HAP-1 (cell line): ENCODE results near the gene LANCL2.

Experiments used
- DNase-seq, 2 experiments: peaks; one replicate each; pipeline ENCODE4 v3.0.0-alpha.2; 2016 to 2020; ENCODE audit warnings: low spot score in 2 of 2
- H3K27me3 ChIP-seq: fragments of 250-450 bp; sonication (Bioruptor Pico); 2 replicates; pipeline ENCODE4 v1.5.1; 2020; ENCODE audit warnings: low read depth, mild to moderate bottlenecking, moderate library complexity
- H3K36me3 ChIP-seq: fragments of 250-450 bp; sonication (Bioruptor Pico); replicated peaks from 2 replicates; pipeline ENCODE4 v1.5.1; 2020; ENCODE audit warnings: mild to moderate bottlenecking
- H3K4me1 ChIP-seq: fragments of 250-450 bp; sonication (Bioruptor Pico); 2 replicates; pipeline ENCODE4 v1.5.1; 2020; ENCODE audit warnings: mild to moderate bottlenecking
- H3K4me3 ChIP-seq: fragments of 250-450 bp; sonication (Bioruptor Pico); 2 replicates; pipeline ENCODE4 v1.5.1; 2020; ENCODE audit warnings: mild to moderate bottlenecking, moderate library complexity
- H3K9me3 ChIP-seq: fragments of 250-450 bp; sonication (Bioruptor Pico); 2 replicates; pipeline ENCODE4 v1.5.1; 2020; ENCODE audit warnings: mild to moderate bottlenecking, moderate library complexity
- in situ Hi-C: fragments of 300-500 bp; cut with MboI; formaldehyde crosslinking; loops from 3 replicates; pipeline ENCODE4 v1.14.3; 2020; ENCODE audit warnings: low sequenced_read_pairs, inconsistent platforms, mixed read lengths

The LANCL2 gene

GRCh38 chr7:55440040-55440690, 75.0 kb downstream of the LANCL2 start:
- H3K36me3 ChIP-seq = no peaks in the 10 kb centered on the region
- no peaks in the 10 kb centered on the region for H3K9me3 ChIP-seq
- no peaks in the 10 kb centered on the region for H3K27me3 ChIP-seq
- in situ Hi-C loops = no loop called here
- no peak for DNase-seq
- H3K4me1 ChIP-seq = no peaks in the 10 kb centered on the region
- no peak overlapping the region for H3K4me3 ChIP-seq

- in situ Hi-C loops = no loop called here
- Histone ChIP-seq H3K36me3 (no peaks in the 10 kb centered on the region), H3K9me3 (no peaks in the 10 kb centered on the region), H3K4me3 (no peak overlapping the region), H3K4me1 (no peaks in the 10 kb centered on the region), H3K27me3 (no peaks in the 10 kb centered on the region)
- no peak for DNase-seq
These were observed 75.9 kb downstream of the LANCL2 start for GRCh38 chr7:55441002-55441401.

- Histone ChIP-seq H3K4me1 (no peaks in the 10 kb centered on the region), H3K36me3 (no peaks in the 10 kb centered on the region), H3K9me3 (no peaks in the 10 kb centered on the region), H3K4me3 (no peak overlapping the region), H3K27me3 (no peaks in the 10 kb centered on the region)
- in situ Hi-C loops = no loop called here
- no peak for DNase-seq
These were observed 76.8 kb downstream of the LANCL2 start for GRCh38 chr7:55441774-55442522.

GRCh38 chr7:55444786-55445185, 79.6 kb downstream of the LANCL2 start:
- in situ Hi-C loops = no loop called here
- no peak for DNase-seq
- no peaks in the 10 kb centered on the region for H3K9me3 ChIP-seq
- H3K4me3 ChIP-seq = no peak overlapping the region
- H3K27me3 ChIP-seq = no peaks in the 10 kb centered on the region
- H3K36me3 ChIP-seq = no peaks in the 10 kb centered on the region
- no peaks in the 10 kb centered on the region for H3K4me1 ChIP-seq

- Histone ChIP-seq H3K27me3 (no peaks in the 10 kb centered on the region), H3K4me3 (no peak overlapping the region), H3K9me3 (no peaks in the 10 kb centered on the region), H3K4me1 (no peaks in the 10 kb centered on the region), H3K36me3 (no peaks in the 10 kb centered on the region)
- in situ Hi-C loops = no loop called here
- DNase-seq = no peak
These were observed 83.4 kb downstream of the LANCL2 start for GRCh38 chr7:55448526-55448925.

- H3K4me3 ChIP-seq = no peak overlapping the region
- H3K27me3 ChIP-seq = no peaks in the 10 kb centered on the region
- no peaks in the 10 kb centered on the region for H3K9me3 ChIP-seq
- in situ Hi-C loops = no loop called here
- no peaks in the 10 kb centered on the region for H3K4me1 ChIP-seq
- H3K36me3 ChIP-seq = no peaks in the 10 kb centered on the region
- DNase-seq = no peak
These were observed 84.3 kb downstream of the LANCL2 start for GRCh38 chr7:55449205-55449991.

- Histone ChIP-seq H3K9me3 (no peaks in the 10 kb centered on the region), H3K27me3 (no peaks in the 10 kb centered on the region), H3K4me1 (no peaks in the 10 kb centered on the region), H3K4me3 (no peak overlapping the region), H3K36me3 (no peaks in the 10 kb centered on the region)
- no peak for DNase-seq
- in situ Hi-C loops = no loop called here
These were observed 84.9 kb downstream of the LANCL2 start for GRCh38 chr7:55449992-55450535.

GRCh38 chr7:55452971-55453370, 87.8 kb downstream of the LANCL2 start:
- no peaks in the 10 kb centered on the region for H3K4me1 ChIP-seq
- in situ Hi-C loops = no loop called here
- H3K9me3 ChIP-seq = no peaks in the 10 kb centered on the region

GRCh38 chr7:55457801-55458200, 92.7 kb downstream of the LANCL2 start:
- no peak overlapping the region for H3K4me3 ChIP-seq
- H3K36me3 ChIP-seq = no peaks in the 10 kb centered on the region
- no peaks in the 10 kb centered on the region for H3K27me3 ChIP-seq
- in situ Hi-C loops = no loop called here
- no peak for DNase-seq
- no peaks in the 10 kb centered on the region for H3K4me1 ChIP-seq
- no peaks in the 10 kb centered on the region for H3K9me3 ChIP-seq

More at GRCh38 chr7:55452971-55453370, 87.8 kb downstream of the LANCL2 start:
- Histone ChIP-seq H3K27me3 (no peaks in the 10 kb centered on the region), H3K4me3 (no peak overlapping the region), H3K36me3 (no peaks in the 10 kb centered on the region)
- no peak for DNase-seq

- H3K4me1 ChIP-seq = no peaks in the 10 kb centered on the region
- H3K9me3 ChIP-seq = no peaks in the 10 kb centered on the region
- no peak for DNase-seq
- no peaks in the 10 kb centered on the region for H3K27me3 ChIP-seq
- in situ Hi-C loops = no loop called here
- H3K4me3 ChIP-seq = no peak overlapping the region
- no peaks in the 10 kb centered on the region for H3K36me3 ChIP-seq
These were observed 93.2 kb downstream of the LANCL2 start for GRCh38 chr7:55458351-55458750.

- in situ Hi-C loops = no loop called here
- Histone ChIP-seq H3K9me3 (no peaks in the 10 kb centered on the region), H3K36me3 (no peaks in the 10 kb centered on the region), H3K27me3 (no peaks in the 10 kb centered on the region), H3K4me3 (no peak overlapping the region), H3K4me1 (no peaks in the 10 kb centered on the region)
- DNase-seq = no peak
These were observed 98.6 kb downstream of the LANCL2 start for GRCh38 chr7:55463686-55464262.

- in situ Hi-C loops = no loop called here
- no peaks in the 10 kb centered on the region for H3K9me3 ChIP-seq
- H3K36me3 ChIP-seq = no peaks in the 10 kb centered on the region
- H3K4me3 ChIP-seq = no peak overlapping the region
- H3K4me1 ChIP-seq = no peaks in the 10 kb centered on the region
- DNase-seq = no peak
- H3K27me3 ChIP-seq = no peaks in the 10 kb centered on the region
These were observed 99.3 kb downstream of the LANCL2 start for GRCh38 chr7:55464422-55464821.

GRCh38 chr7:55465691-55466090, 100.6 kb downstream of the LANCL2 start:
- DNase-seq = no peak
- in situ Hi-C loops = no loop called here
- Histone ChIP-seq H3K4me1 (no peaks in the 10 kb centered on the region), H3K27me3 (no peaks in the 10 kb centered on the region), H3K4me3 (no peak overlapping the region), H3K36me3 (no peaks in the 10 kb centered on the region), H3K9me3 (no peaks in the 10 kb centered on the region)
